Measurements from ENCODE around the gene PIEZO1. TPM values are rescaled to one million over a fixed set of nuclear protein-coding genes. Genes with fewer than 3 reads are reported as not detected.

PIEZO1 gene
- total RNA-seq, 1 donor from 2014 or later: 91.7 TPM

GRCh38 chr16:88817785-88818574, 33.0 kb upstream of the PIEZO1 start:
- no peak for DNase-seq (ENCODE audit: low spot score)

GRCh38 chr16:88816736-88817535, 31.9 kb upstream of the PIEZO1 start:
- no peak for DNase-seq (ENCODE audit: low spot score)

GRCh38 chr16:88815901-88816589, 31.0 kb upstream of the PIEZO1 start:
- DNase-seq (ENCODE audit: low spot score): no peak

- DNase-seq (ENCODE audit: low spot score): no peak
Measured at GRCh38 chr16:88815227-88815626, 30.2 kb upstream of the PIEZO1 start.

- DNase-seq (ENCODE audit: low spot score): no peak
Measured at GRCh38 chr16:88814144-88814502, 29.1 kb upstream of the PIEZO1 start.

- DNase-seq (ENCODE audit: low spot score): no peak
Measured at GRCh38 chr16:88813269-88814143, 28.5 kb upstream of the PIEZO1 start.

GRCh38 chr16:88812513-88813268, 27.7 kb upstream of the PIEZO1 start:
- no peak for DNase-seq (ENCODE audit: low spot score)

- DNase-seq (ENCODE audit: low spot score): peak; percentile 96
Measured at GRCh38 chr16:88811769-88812512, 26.9 kb upstream of the PIEZO1 start, which contains the start of gene APRT. Gene APRT (minus strand): TSS chr16:88811928. CDS start chr16:88811899, 29 bp downstream.

- peak; percentile 94 for DNase-seq (ENCODE audit: low spot score)
Measured at GRCh38 chr16:88810912-88811768, 26.1 kb upstream of the PIEZO1 start.

- DNase-seq (ENCODE audit: low spot score): no peak
Measured at GRCh38 chr16:88810166-88810911, 25.3 kb upstream of the PIEZO1 start.

- DNase-seq (ENCODE audit: low spot score): no peak
Measured at GRCh38 chr16:88809676-88810165, 24.7 kb upstream of the PIEZO1 start.

- DNase-seq (ENCODE audit: low spot score): no peak
Measured at GRCh38 chr16:88809068-88809675, 24.2 kb upstream of the PIEZO1 start.

GRCh38 chr16:88807626-88808453, 22.8 kb upstream of the PIEZO1 start:
- no peak for DNase-seq (ENCODE audit: low spot score)

- no peak for DNase-seq (ENCODE audit: low spot score)
Measured at GRCh38 chr16:88807142-88807625, 22.2 kb upstream of the PIEZO1 start.

- DNase-seq (ENCODE audit: low spot score): no peak
Measured at GRCh38 chr16:88806491-88807111, 21.6 kb upstream of the PIEZO1 start.

- DNase-seq (ENCODE audit: low spot score): no peak
Measured at GRCh38 chr16:88805887-88806393, 20.9 kb upstream of the PIEZO1 start.

Measured in umbilical cord (tissue), 2 donors.